HEK293 (cell line): ENCODE measurements around the gene OLFM2.

Experiments used
- CTCF ChIA-PET: fragments of 350-600 bp; formaldehyde crosslinking; extraction: SDS; loops from one replicate; lab custom pipeline; 2021; ENCODE audit warnings: antibody characterized with exemption; lab: Yijun Ruan, JAX
- POLR2A ChIA-PET: fragments of 300-600 bp; formaldehyde crosslinking; extraction: SDS; loops from one replicate; lab custom pipeline; 2020; ENCODE audit warnings: antibody characterized with exemption, inconsistent platforms; lab: Yijun Ruan, JAX
- H3K27ac ChIP-seq: fragments of 200-500 bp; sonication (Bioruptor generic); 2 replicates; pipeline ENCODE4 v1.5.1; 2014; ENCODE audit warnings: low read depth, low read length, control low read depth, inconsistent platforms; ENCODE audit errors: extremely low read depth
- H3K36me3 ChIP-seq, 2 experiments: fragments of 200-500 bp in 1 of 2; sonication (Bioruptor generic) in 1 of 2; 1 replicate in 1 of 2; 2 replicates in 1 of 2; pipeline ENCODE4 v1.5.1; 2014 to 2017; ENCODE audit warnings: inconsistent platforms in 2 of 2, low read length in 2 of 2; ENCODE audit not compliant: control insufficient read depth in 2 of 2, insufficient read depth in 1 of 2
- H3K4me1 ChIP-seq: fragments of 200-500 bp; sonication (Bioruptor generic); 2 replicates; pipeline ENCODE4 v1.5.1; 2014; ENCODE audit warnings: mild to moderate bottlenecking, low read length, inconsistent platforms; ENCODE audit not compliant: control insufficient read depth, insufficient read depth
- H3K4me3 ChIP-seq: 2 replicates; pipeline ENCODE4 v1.5.1; 2011; ENCODE audit warnings: low read depth, mild to moderate bottlenecking, control low read depth, low read length, moderate library complexity
- H3K9me3 ChIP-seq: fragments of 200-500 bp; sonication (Bioruptor generic); 2 replicates; pipeline ENCODE4 v1.5.1; 2014; ENCODE audit warnings: low read depth, low read length, inconsistent platforms; ENCODE audit not compliant: control insufficient read depth, insufficient read depth
- GLIS2 ChIP-seq: fragments of 450-650 bp; formaldehyde crosslinking; IDR thresholded peaks from 2 replicates; pipeline ENCODE4 v1.5.1; 2016; ENCODE audit warnings: missing biosample characterization, missing genetic modification characterization
- IKZF3 ChIP-seq: fragments of 450-650 bp; IDR thresholded peaks from 2 replicates; pipeline ENCODE4 v1.5.0; 2018; ENCODE audit warnings: missing biosample characterization, mild to moderate bottlenecking, missing genetic modification characterization, moderate library complexity
- KLF10 ChIP-seq: fragments of 450-650 bp; IDR thresholded peaks from 2 replicates; pipeline ENCODE4 v1.5.1; 2018; ENCODE audit warnings: missing biosample characterization, mild to moderate bottlenecking, missing genetic modification characterization
- MEIS1 ChIP-seq: sonication (generic); formaldehyde crosslinking; IDR thresholded peaks from 2 replicates; pipeline ENCODE4 v1.8.1; 2022; ENCODE audit warnings: missing genetic modification reagents, mild to moderate bottlenecking, borderline replicate concordance
- REST ChIP-seq: fragments of 450-650 bp; formaldehyde crosslinking; IDR thresholded peaks from 2 replicates; pipeline ENCODE4 v1.5.1; 2016; ENCODE audit warnings: missing biosample characterization, missing genetic modification characterization
- SP3 ChIP-seq: fragments of 450-650 bp; formaldehyde crosslinking; IDR thresholded peaks from 2 replicates; pipeline ENCODE4 v1.5.1; 2016; ENCODE audit warnings: missing biosample characterization, missing genetic modification characterization
- TSHZ1 ChIP-seq: fragments of 450-650 bp; formaldehyde crosslinking; IDR thresholded peaks from 2 replicates; pipeline ENCODE4 v1.5.1; 2016; ENCODE audit warnings: missing biosample characterization, missing genetic modification characterization, borderline replicate concordance
- YY2 ChIP-seq: fragments of 450-650 bp; formaldehyde crosslinking; IDR thresholded peaks from 2 replicates; pipeline ENCODE4 v1.5.1; 2016; ENCODE audit warnings: missing biosample characterization, missing genetic modification characterization
- ZNF157 ChIP-seq: fragments of 450-650 bp; formaldehyde crosslinking; IDR thresholded peaks from 2 replicates; pipeline ENCODE4 v1.5.1; 2016; ENCODE audit warnings: missing biosample characterization, missing genetic modification characterization
- ZNF248 ChIP-seq: fragments of 450-650 bp; formaldehyde crosslinking; IDR thresholded peaks from 2 replicates; pipeline ENCODE4 v1.5.1; 2017; ENCODE audit warnings: missing biosample characterization, missing genetic modification characterization
- ZNF335 ChIP-seq: fragments of 450-650 bp; formaldehyde crosslinking; conservative IDR thresholded peaks from 2 replicates; pipeline ENCODE4 v1.5.1; 2016; ENCODE audit warnings: missing biosample characterization, missing genetic modification characterization
- ZNF518A ChIP-seq: fragments of 450-650 bp; formaldehyde crosslinking; conservative IDR thresholded peaks from 2 replicates; pipeline ENCODE4 v1.5.1; 2016; ENCODE audit warnings: low read depth, missing biosample characterization, missing genetic modification characterization
- ZNF560 ChIP-seq: fragments of 450-650 bp; formaldehyde crosslinking; IDR thresholded peaks from 2 replicates; pipeline ENCODE4 v1.5.1; 2017; ENCODE audit warnings: missing biosample characterization, missing genetic modification characterization, borderline replicate concordance
- ZNF585B ChIP-seq: fragments of 450-650 bp; formaldehyde crosslinking; IDR thresholded peaks from 2 replicates; pipeline ENCODE4 v1.5.1; 2016; ENCODE audit warnings: missing biosample characterization, missing genetic modification characterization
- ZNF639 ChIP-seq: fragments of 450-650 bp; formaldehyde crosslinking; IDR thresholded peaks from 2 replicates; pipeline ENCODE4 v1.5.1; 2016; ENCODE audit warnings: missing biosample characterization, missing genetic modification characterization
- ZSCAN30 ChIP-seq: fragments of 450-650 bp; IDR thresholded peaks from 2 replicates; pipeline ENCODE4 v1.5.1; 2018; ENCODE audit warnings: missing biosample characterization, mild to moderate bottlenecking, missing genetic modification characterization, moderate library complexity
- ZSCAN5A ChIP-seq: fragments of 450-650 bp; formaldehyde crosslinking; IDR thresholded peaks from 2 replicates; pipeline ENCODE4 v1.5.1; 2016; ENCODE audit warnings: missing biosample characterization, missing genetic modification characterization

Gene OLFM2

GRCh38 chr19:9914315-9915207, 21.8 kb downstream of the OLFM2 start (continued):
- TF ChIP-seq ZNF639 (tag by site-specific recombination) (no peak), MEIS1 (CRISPR knock-in tag) (no peak), ZNF560 (peak; percentile 98), ZNF248 (tag by site-specific recombination) (no peak), ZSCAN5A (tag by site-specific recombination) (no peak), SP3 (tag by site-specific recombination) (peak; percentile 18; the same call in 1 of the 2 replicates), ZNF157 (tag by site-specific recombination) (no peak), ZNF585B (no peak), IKZF3 (tag by site-specific recombination) (peak; percentile 59; the same call in 1 of the 2 replicates), GLIS2 (tag by site-specific recombination) (peak; percentile 67), KLF10 (tag by site-specific recombination) (peak; percentile 80), YY2 (no peak)
- TF ChIP-seq, all 188 proteins: peak for 40

GRCh38 chr19:9914001-9914314, 22.4 kb downstream of the OLFM2 start:
- Histone ChIP-seq H3K27ac (peak overlapping the region; percentile 63; the same call in 1 of the 2 replicates), H3K4me1 (no peaks in the 10 kb centered on the region), H3K4me3 (peak overlapping the region; percentile 47), H3K9me3 (no peaks in the 10 kb centered on the region), H3K36me3 (no peaks in the 10 kb centered on the region)
- ChIA-PET POLR2A (no interaction called here), CTCF (no interaction called here)
- TF ChIP-seq ZNF335 (tag by site-specific recombination) (no peak), ZSCAN30 (tag by site-specific recombination) (no peak), SP3 (tag by site-specific recombination) (0 out of 2 replicates have a peak, but pooled peaks have one; percentile 14), REST (0 out of 2 replicates have a peak, but pooled peaks have one; percentile 37), TSHZ1 (tag by site-specific recombination) (no peak), ZNF518A (tag by site-specific recombination) (no peak)
